ACC112 (cell line): ENCODE data around the gene ABCC3.

Experiments
- H2AFZ ChIP-seq: fragments of 200-600 bp; sonication (generic); one replicate; pipeline ENCODE4 v1.6.0; 2017; ENCODE audit warnings: antibody characterized with exemption, low read length; ENCODE audit not compliant: unreplicated experiment
- H3K27ac ChIP-seq: fragments of 200-600 bp; sonication (generic); 2 replicates; pipeline ENCODE4 v1.5.1; 2014; ENCODE audit warnings: low read depth, mild to moderate bottlenecking, antibody characterized with exemption, low read length, moderate library complexity
- H3K27me3 ChIP-seq: fragments of 200-600 bp; sonication (generic); 2 replicates; pipeline ENCODE4 v1.6.1; 2014; ENCODE audit warnings: mild to moderate bottlenecking, antibody characterized with exemption, low read length, moderate library complexity, mixed read lengths; ENCODE audit not compliant: insufficient read depth
- H3K36me3 ChIP-seq: fragments of 200-600 bp; sonication (generic); 2 replicates; pipeline ENCODE4 v1.6.1; 2016; ENCODE audit warnings: mild to moderate bottlenecking, antibody characterized with exemption, low read length, moderate library complexity, mixed read lengths; ENCODE audit not compliant: insufficient read depth
- H3K4me1 ChIP-seq: fragments of 200-600 bp; sonication (generic); one replicate; pipeline ENCODE4 v1.6.1; 2016; ENCODE audit warnings: low read length, mixed read lengths; ENCODE audit not compliant: insufficient read depth, unreplicated experiment, control insufficient read depth
- H3K4me3 ChIP-seq: fragments of 200-600 bp; sonication (generic); 2 replicates; pipeline ENCODE4 v1.5.1; 2014; ENCODE audit warnings: mild to moderate bottlenecking, low read depth, low read length
- H3K79me2 ChIP-seq: fragments of 200-600 bp; sonication (generic); one replicate; pipeline ENCODE4 v1.6.0; 2016; ENCODE audit warnings: low read length; ENCODE audit not compliant: control insufficient read depth, unreplicated experiment, insufficient read depth

Gene ABCC3

GRCh38 chr17:50607522-50608175 lies 27.0 kb upstream of the ABCC3 start:
- Histone ChIP-seq H3K27me3 (no peaks in the 10 kb centered on the region), H3K4me1 (no peaks in the 10 kb centered on the region), H3K79me2 (no peaks in the 10 kb centered on the region), H3K27ac (no peak overlapping the region), H3K4me3 (no peak overlapping the region), H2AFZ (no peak overlapping the region), H3K36me3 (no peaks in the 10 kb centered on the region)

GRCh38 chr17:50608700-50609379 lies 25.8 kb upstream of the ABCC3 start:
- Histone ChIP-seq H3K79me2 (no peaks in the 10 kb centered on the region), H2AFZ (no peak overlapping the region), H3K27me3 (no peaks in the 10 kb centered on the region), H3K36me3 (no peaks in the 10 kb centered on the region), H3K4me3 (no peak overlapping the region), H3K27ac (no peak overlapping the region), H3K4me1 (peaks cover 4% of the 10 kb centered on the region)

DNA sequence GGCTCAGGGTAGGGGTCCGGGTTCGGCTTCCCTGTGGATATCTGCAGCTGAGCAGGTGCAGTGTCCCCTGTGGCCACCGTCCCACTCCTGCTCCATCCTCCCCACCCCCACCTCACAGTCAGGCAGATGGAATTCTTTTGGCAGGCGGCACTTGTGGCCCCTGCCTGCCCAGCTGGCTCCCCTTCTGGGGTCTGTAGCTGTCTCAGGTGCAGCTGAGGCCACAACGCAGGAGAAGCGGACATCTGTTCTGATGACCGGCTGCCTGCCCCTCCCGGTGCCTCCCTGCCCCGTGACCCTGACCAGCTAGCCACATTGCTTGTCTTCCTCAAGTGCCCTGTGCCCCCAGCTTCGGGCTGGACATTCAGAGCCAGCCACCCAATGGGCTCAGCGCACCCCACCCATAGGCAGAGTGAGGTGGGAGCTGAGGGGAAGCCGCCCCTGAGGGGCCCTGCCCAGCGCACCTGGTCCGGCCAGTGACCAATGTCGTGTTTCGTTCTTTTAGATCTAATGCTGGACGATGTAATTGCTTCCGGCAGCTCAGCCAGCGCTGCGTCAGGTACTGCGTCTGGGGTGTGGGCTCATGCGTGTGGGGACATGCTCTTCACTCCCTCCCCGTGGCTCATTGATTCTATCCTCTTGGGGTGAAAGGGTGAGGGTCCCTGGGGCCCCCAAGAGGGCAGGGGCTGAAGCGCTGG lies 25.2 kb upstream of the ABCC3 start:
- H3K4me3 ChIP-seq, result no peak overlapping the region
- H3K27ac ChIP-seq, result no peak overlapping the region
- no peaks in the 10 kb centered on the region for H3K79me2 ChIP-seq
- no peak overlapping the region for H2AFZ ChIP-seq
- no peaks in the 10 kb centered on the region for H3K36me3 ChIP-seq
- H3K27me3 ChIP-seq, result no peaks in the 10 kb centered on the region
- peaks cover 4% of the 10 kb centered on the region for H3K4me1 ChIP-seq

DNA sequence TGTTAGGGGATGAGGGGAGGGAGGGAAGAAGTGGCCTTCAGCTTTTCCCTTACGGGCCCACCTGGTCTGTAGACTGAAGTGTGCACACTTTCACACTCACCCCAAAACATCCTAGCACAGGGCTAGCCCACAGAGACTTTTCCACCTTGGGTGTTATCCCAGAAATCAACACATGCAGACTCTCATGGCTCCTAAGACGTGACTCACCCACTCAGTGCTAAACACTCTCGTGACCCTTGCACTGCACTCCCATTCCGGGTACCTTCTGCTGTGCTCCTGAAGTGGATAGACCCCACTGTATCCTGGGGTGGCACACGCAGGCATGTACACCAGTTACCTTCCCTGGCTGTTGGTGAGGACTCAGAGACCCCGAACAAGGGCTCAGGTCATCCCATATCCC lies 23.0 kb upstream of the ABCC3 start:
- Histone ChIP-seq H3K27me3 (no peaks in the 10 kb centered on the region), H3K4me3 (no peak overlapping the region), H2AFZ (no peak overlapping the region), H3K36me3 (no peaks in the 10 kb centered on the region), H3K79me2 (no peaks in the 10 kb centered on the region), H3K4me1 (peaks cover 4% of the 10 kb centered on the region), H3K27ac (no peak overlapping the region)

DNA sequence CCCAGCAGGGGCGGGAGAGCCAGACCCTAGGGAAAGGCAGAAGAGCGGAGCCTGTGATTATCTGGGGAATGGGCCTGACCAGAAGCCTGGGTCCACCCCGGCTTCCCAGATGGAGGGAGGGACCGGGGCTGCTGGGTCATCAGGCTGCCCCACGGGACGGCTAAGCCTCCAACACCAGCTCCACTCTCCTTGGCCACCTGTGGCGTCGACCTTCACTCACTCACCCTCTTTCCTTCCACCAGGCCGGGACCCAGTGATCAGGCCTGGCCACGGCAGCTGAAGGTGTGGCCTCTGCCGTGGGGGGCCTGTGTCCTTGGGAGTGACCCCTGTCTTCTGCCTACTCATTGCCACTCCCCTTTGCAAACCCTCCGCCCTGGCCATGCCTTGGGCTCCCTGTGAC lies 22.4 kb upstream of the ABCC3 start:
- Histone ChIP-seq H3K27ac (no peak overlapping the region), H3K27me3 (no peaks in the 10 kb centered on the region)

GRCh38 chr17:50613007-50613992 lies 21.4 kb upstream of the ABCC3 start:
- H3K27ac ChIP-seq, result no peak overlapping the region
- no peaks in the 10 kb centered on the region for H3K27me3 ChIP-seq
- no peaks in the 10 kb centered on the region for H3K79me2 ChIP-seq
- H3K36me3 ChIP-seq, result no peaks in the 10 kb centered on the region
- no peak overlapping the region for H3K4me3 ChIP-seq
- no peak overlapping the region for H2AFZ ChIP-seq
- peaks cover 9% of the 10 kb centered on the region for H3K4me1 ChIP-seq

More for the DNA sequence above, 22.4 kb upstream of the ABCC3 start:
- no peak overlapping the region for H3K4me3 ChIP-seq
- H3K79me2 ChIP-seq, result no peaks in the 10 kb centered on the region
- H2AFZ ChIP-seq, result no peak overlapping the region
- no peaks in the 10 kb centered on the region for H3K36me3 ChIP-seq
- H3K4me1 ChIP-seq, result peaks cover 4% of the 10 kb centered on the region

DNA sequence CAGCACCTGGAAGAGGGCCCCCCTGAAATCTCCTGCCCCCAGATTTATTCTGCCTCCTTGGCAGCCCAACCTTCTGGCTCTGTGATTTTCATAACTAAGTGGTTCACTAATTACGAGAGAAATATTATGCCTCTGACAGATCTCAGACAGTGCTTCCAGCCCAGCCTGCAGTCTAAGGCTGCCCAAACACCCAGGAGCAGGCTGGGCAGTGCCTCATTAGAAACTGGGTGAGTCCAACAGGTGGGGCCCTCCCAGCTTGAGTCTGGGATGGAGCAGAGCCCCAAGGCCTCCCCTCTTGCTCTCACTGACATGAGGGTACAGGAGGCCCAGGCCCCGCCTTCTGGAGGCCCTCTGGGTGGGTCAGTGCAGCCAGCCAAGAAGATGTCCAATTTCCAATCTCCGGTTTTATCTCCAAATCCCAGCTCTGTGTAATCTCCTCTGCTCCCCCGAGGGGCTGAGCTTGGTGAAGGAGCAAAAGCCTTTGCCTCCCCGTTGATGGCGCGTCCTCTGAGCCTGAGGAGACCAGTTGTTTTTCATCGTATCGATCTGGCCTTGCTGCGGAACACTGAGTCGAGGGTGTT lies 20.1 kb upstream of the ABCC3 start:
- peaks cover 22% of the 10 kb centered on the region for H3K4me1 ChIP-seq
- H3K27me3 ChIP-seq, result no peaks in the 10 kb centered on the region
- no peaks in the 10 kb centered on the region for H3K79me2 ChIP-seq
- H3K36me3 ChIP-seq, result no peaks in the 10 kb centered on the region
- no peak overlapping the region for H3K4me3 ChIP-seq
- H2AFZ ChIP-seq, result no peak overlapping the region
- H3K27ac ChIP-seq, result no peak overlapping the region

GRCh38 chr17:50615828-50616227 lies 18.9 kb upstream of the ABCC3 start:
- no peak overlapping the region for H2AFZ ChIP-seq
- no peak overlapping the region for H3K27ac ChIP-seq
- H3K36me3 ChIP-seq, result no peaks in the 10 kb centered on the region
- no peak overlapping the region for H3K4me3 ChIP-seq
- peaks cover 27% of the 10 kb centered on the region for H3K4me1 ChIP-seq
- no peaks in the 10 kb centered on the region for H3K27me3 ChIP-seq
- no peaks in the 10 kb centered on the region for H3K79me2 ChIP-seq

DNA sequence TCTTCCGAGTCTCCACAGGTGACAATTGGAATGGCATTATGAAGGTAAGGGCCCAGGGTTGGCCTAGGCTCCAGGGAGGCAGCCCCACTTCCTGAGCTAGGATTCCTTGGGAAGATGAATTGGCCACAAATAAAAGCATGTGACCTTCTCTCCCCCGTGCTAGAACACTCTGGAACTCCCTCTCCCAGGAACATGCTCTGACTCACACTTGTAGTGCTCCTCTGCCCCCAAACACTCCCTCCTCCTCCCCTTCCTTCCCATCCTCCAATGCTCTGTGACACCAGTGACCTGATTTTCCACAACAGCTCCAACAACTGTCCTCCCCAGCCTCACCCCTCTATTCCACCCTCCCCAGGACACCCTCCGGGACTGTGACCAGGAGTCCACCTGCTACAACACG lies 16.4 kb upstream of the ABCC3 start:
- Histone ChIP-seq H3K4me1 (peaks cover 23% of the 10 kb centered on the region), H2AFZ (peak overlapping the region; percentile 33), H3K36me3 (no peaks in the 10 kb centered on the region), H3K4me3 (peak overlapping the region; percentile 45; the same call in 1 of the 2 replicates), H3K27me3 (no peaks in the 10 kb centered on the region), H3K27ac (peak overlapping the region; percentile 27; the same call in 1 of the 2 replicates), H3K79me2 (no peaks in the 10 kb centered on the region)

GRCh38 chr17:50618941-50619340 lies 15.7 kb upstream of the ABCC3 start:
- Histone ChIP-seq H3K4me3 (no peak overlapping the region), H3K27me3 (no peaks in the 10 kb centered on the region), H2AFZ (peak overlapping the region; percentile 39), H3K4me1 (peaks cover 23% of the 10 kb centered on the region), H3K79me2 (no peaks in the 10 kb centered on the region), H3K36me3 (no peaks in the 10 kb centered on the region), H3K27ac (peak overlapping the region; percentile 27; the same call in 1 of the 2 replicates)
